Measurements from ENCODE around the gene HAGHL. TPM values are rescaled to one million over a fixed set of nuclear protein-coding genes. Genes with fewer than 3 reads are reported as not detected.

HAGHL gene
- total and polyA plus RNA-seq, 2 of the 8 experiments (the other 6 are each of a cell fraction or from before 2014, with no cell fraction given): 26.6 to 26.9 TPM

DNA sequence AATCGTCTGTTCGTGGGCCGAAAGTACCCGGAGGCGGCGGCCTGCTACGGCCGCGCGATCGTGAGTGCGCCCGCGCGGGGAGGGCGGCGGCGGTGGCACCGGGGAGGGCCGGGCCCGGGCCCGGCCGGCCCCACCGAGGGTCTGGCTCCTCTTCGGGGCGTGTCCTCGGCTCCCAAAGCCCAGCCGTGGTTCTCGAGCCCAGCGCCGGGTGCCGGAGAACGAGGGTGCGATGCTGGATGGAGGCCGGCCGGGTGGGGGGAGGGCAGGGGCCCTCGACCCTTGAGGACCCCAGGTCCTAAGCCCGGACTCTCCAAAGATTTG lies 46.3 kb upstream of the HAGHL start:
- CTCF ChIA-PET (ENCODE audit: partially characterized antibody): interaction anchor here (0.9 to 1.8 kb wide), 3 partner anchors 10 to 32 kb away, joined by 3 to 5 read pairs (median 4); partner anchors contain the start of gene WDR24
- Histone ChIP-seq H3K23ac (ENCODE audit: insufficient read length) (no peak overlapping the region), H3K9me3 (ENCODE audit: insufficient read depth in 2 of 2, low read depth in 1 of 2, low read length in 1 of 2) (no peaks in the 10 kb centered on the region), H2BK5ac (ENCODE audit: low read depth, low read length) (0 out of 2 replicates have a peak overlapping the region, but pooled peaks have one; percentile 49), H3K4me3 (ENCODE audit: extremely low read depth in 1 of 4, insufficient read depth in 2 of 4, low read depth in 3 of 4, low read length in 4 of 4) (peak overlapping the region; percentile 72 to 89 (median 80)), H3K9ac (replicated peaks in 1 of 4; ENCODE audit: extremely low read depth in 1 of 4, low read depth in 3 of 4, low read length in 3 of 4) (peak overlapping the region; percentile 13 to 72 (median 64); a peak in 5 of 7 replicates), H3K4me2 (ENCODE audit: insufficient read depth in 1 of 2, low read depth in 2 of 2, low read length in 2 of 2) (peak overlapping the region; percentile 74), H4K91ac (replicated peaks; ENCODE audit: insufficient read length, low read length) (no peak overlapping the region), H3K79me2 (ENCODE audit: control insufficient read depth in 1 of 2, insufficient read depth in 2 of 2, low read length in 2 of 2) (peaks cover 0 to 12% of the 10 kb centered on the region in 2 experiments; a peak in 1 of 4 replicates), H3K27ac (ENCODE audit: low read depth, low read length) (peak overlapping the region; percentile 72), H4K20me1 (replicated peaks in 1 of 2; ENCODE audit: control insufficient read depth in 1 of 2, insufficient read depth in 2 of 2, low read length in 2 of 2) (peaks cover 4 to 29% of the 10 kb centered on the region in 2 experiments), H2BK15ac (ENCODE audit: low read length) (no peak overlapping the region), H3K79me1 (ENCODE audit: low read depth, low read length) (peaks cover 6% of the 10 kb centered on the region; the same call in 1 of the 2 replicates), H2BK120ac (replicated peaks; ENCODE audit: low read depth, low read length) (no peak overlapping the region), H3K23me2 (ENCODE audit: low read depth, low read length) (peaks cover 13% of the 10 kb centered on the region; the same call in 1 of the 2 replicates), H3K14ac (ENCODE audit: insufficient read length) (no peak overlapping the region), H2AK5ac (ENCODE audit: low read depth, low read length) (no peak overlapping the region), H4K5ac (ENCODE audit: insufficient read length, low read depth, low read length) (peak overlapping the region; percentile 43), H2BK20ac (ENCODE audit: low read length) (no peak overlapping the region), H3K4ac (replicated peaks; ENCODE audit: insufficient read length, low read depth, low read length) (no peak overlapping the region), H3K4me1 (replicated peaks in 1 of 4; ENCODE audit: control insufficient read depth in 3 of 4, insufficient read depth in 4 of 4, low read length in 3 of 4) (peaks cover 0 to 31% (median 24%) of the 10 kb centered on the region in 4 experiments; a peak in 6 of 7 replicates), H3K56ac (replicated peaks; ENCODE audit: insufficient read length, low read depth, low read length) (no peak overlapping the region), H3K18ac (ENCODE audit: extremely low read depth, low read length) (no peak overlapping the region), H3K27me3 (replicated peaks in 1 of 4; ENCODE audit: control insufficient read depth in 3 of 4, extremely low read depth in 1 of 4, insufficient read depth in 3 of 4, low read length in 3 of 4) (peaks cover 0 to 2% (median 0%) of the 10 kb centered on the region in 4 experiments; a peak in 2 of 7 replicates), H2BK12ac (ENCODE audit: low read depth, low read length) (no peak overlapping the region), H2AFZ (ENCODE audit: low read length) (no peak overlapping the region), H3K36me3 (ENCODE audit: control insufficient read depth in 2 of 4, insufficient read depth in 4 of 4, low read length in 3 of 4) (peaks cover 4 to 21% (median 13%) of the 10 kb centered on the region in 4 experiments; a peak in 7 of 8 replicates), H4K8ac (ENCODE audit: extremely low read depth, insufficient read depth, low read length) (no peak overlapping the region)
- POLR2A ChIA-PET (ENCODE audit: partially characterized antibody): interaction anchor here (0.6 to 13.3 kb wide), 16 partner anchors 9 to 298 kb away, joined by 3 to 214 read pairs (median 8); partner anchors contain the start of genes ANTKMT, CCDC78, HAGHL and PGAP6
- DNase-seq (ENCODE audit: low read depth in 1 of 2, low spot score in 2 of 2) (no peak), FAIRE-seq (no peak)
- 0% methylated on average over 25 of the region's 38 CpGs; no CpG with 5 or more reads in 1 of the 2 experiments for WGBS, 2 experiments (ENCODE audit: extremely low coverage in 1 of 2, insufficient coverage in 1 of 2, insufficient read length in 1 of 2, insufficient replicate concordance in 2 of 2, low coverage in 1 of 2, low lambda C conversion rate in 2 of 2, missing lambda C conversion rate in 1 of 2)
- TF ChIP-seq ASH2L (IDR thresholded peaks at IDR 0.05; ENCODE audit: low read length): peak; percentile 3
- TF ChIP-seq POLR2AphosphoS5 (IDR thresholded peaks at IDR 0.05; ENCODE audit: low read depth, low read length): no peak
- TF ChIP-seq TAF1 (IDR thresholded peaks at IDR 0.05; ENCODE audit: low read depth, low read length): 0 out of 2 replicates have a peak, but pooled peaks have one; percentile 12
- TF ChIP-seq SIN3A (conservative IDR thresholded peaks at IDR 0.05 in 1 of 2, IDR thresholded peaks at IDR 0.05 in 1 of 2; ENCODE audit: low read depth in 1 of 2, low read length in 2 of 2): 0 out of 4 replicates have a peak, but pooled peaks of 1 of the 2 experiments have one; percentile 3

Data from H1 (cell line).